HG02759 (cell line): ENCODE results near the gene SMIM38.
"Not testable (repeated sequence)": the region's sequence is repeated elsewhere in the genome, so short reads cannot be mapped to it uniquely, and the experiment has no call there.

Experiments
- ATAC-seq: cut with Tn5 transposase; IDR thresholded peaks from one replicate; pipeline ENCODE4 v1.9.1; 2021; ENCODE audit warnings: mild to moderate bottlenecking, moderate library complexity; ENCODE audit not compliant: unreplicated experiment

The SMIM38 gene

DNA sequence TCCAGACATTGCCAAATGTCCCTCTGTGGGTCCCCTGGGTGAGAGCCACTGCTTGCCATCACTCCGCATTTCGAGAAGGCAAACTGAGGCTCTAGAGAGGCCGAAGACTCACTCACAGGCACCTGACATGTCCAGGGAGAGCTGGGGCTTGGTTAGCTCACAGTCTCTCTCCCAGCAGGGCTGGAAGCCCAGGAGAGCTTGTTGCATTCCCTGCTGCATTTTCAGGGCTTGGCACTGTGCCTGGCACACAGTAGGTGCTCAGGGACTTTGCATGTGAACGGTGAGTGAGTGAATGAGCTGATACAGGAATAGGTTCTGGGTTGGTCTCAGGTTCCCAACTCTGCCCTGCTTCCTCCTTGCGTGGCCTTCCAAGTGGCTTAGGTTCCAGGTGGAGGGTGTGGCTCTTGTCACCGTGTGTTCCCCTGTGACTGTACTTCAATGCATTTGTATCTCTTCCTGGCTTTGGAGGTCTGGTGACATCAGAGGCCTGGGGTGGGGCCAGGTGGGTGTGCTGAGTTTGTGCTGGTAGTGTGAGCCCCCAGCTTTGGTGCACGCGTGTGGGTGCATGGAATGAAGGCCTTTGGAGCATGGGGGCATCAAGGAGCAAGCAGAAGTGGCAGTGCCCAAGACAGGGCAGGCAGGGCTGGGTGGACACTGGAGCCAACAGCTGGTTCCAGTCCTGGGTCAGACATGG, 18.4 kb upstream of the SMIM38 start:
- no peak for ATAC-seq

DNA sequence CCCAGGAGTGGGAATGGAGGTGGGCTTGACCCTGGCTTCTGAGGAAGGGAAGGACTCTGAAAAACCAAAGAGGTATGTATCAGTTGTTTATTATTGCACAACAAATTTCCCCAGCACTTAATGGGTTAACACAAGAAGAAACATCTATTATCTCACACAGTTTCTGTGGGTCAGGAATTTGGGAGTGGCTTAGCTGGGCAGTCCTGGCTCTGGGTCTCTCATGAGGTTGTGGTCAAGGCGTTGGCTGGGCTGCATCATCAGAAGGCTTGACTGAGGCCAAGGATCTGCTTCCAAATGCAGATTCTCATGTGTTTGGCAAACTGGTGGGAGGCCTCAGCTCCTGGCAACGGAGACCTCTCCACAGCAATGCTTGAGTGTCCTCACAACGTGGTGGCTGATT, 17.5 kb upstream of the SMIM38 start:
- no peak for ATAC-seq

DNA sequence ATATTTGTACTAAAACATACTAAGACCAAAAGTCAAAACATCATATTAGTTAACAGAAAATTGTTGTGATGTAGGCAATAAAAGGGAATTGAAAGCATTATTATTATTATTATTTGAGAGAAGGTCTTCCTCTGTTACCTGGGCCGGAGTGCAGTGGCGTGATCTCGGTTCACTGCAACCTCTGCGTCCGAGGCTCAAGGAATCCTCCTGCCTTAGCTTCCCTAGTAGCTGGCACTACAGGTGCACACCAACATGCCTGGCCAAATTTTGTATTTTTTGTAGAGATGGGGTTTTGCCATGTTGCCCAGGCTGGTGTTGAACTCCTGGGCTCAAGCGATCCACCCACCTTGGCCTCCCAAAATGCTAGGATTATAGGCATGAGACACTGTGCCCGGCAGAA, 15.6 kb upstream of the SMIM38 start:
- not testable (repeated sequence) for ATAC-seq

DNA sequence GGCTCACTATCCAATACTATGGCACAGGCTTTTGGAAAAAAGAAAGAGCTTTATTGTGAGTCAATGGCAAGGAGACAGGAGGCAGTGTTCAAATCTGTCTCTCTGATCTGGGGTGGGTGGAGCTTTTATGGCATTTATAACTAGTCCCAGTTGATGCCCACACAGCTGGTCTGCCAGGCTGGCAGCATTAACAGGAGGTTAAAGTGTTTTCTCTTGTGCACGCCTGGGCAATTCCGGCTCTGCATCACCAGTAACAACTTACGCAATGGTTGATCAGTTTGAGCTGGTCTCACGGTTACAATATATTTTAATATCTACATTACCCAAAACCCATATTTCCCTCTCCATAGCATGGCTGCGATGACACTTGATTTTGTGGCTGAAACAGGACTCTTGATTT, 15.1 kb upstream of the SMIM38 start:
- no peak for ATAC-seq

DNA sequence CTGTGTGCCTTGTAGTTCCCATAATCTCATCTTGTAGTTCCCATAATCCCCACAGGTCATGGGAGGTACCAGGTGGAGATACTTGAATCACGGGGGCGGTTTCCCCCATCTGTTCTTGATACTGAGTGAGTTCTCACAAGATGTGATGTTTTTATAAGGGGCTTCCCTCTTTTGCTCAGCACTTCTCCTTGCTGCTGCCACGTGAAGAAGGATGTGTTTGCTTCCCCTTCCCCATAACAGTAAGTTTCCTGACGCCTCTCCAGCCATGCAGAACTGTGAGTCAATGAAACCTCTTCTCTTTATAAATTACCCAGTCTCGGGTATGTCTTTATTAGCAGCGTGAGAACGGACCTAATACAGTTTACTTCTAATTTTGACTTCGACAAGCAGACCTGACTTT, 14.0 kb upstream of the SMIM38 start:
- no peak for ATAC-seq

DNA sequence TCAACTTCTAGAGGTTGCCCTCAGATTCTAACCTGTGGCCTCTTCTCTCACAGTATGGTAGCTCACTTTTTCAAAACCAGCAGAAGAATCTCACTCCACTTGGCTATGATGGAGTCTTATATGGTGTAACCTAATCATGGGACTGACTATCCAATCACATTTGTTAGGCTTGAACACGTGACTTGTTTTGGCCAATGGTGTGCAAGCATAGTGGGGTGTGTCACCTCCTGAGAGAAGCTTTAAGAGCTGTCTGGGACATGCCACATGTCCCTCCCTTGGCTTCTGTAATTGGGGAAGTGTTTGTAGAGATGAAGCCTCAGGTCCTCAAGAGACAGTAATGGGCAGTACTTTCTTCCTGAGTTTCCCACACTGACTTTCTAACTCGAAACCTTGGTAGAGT, 12.8 kb upstream of the SMIM38 start:
- ATAC-seq, result no peak

DNA sequence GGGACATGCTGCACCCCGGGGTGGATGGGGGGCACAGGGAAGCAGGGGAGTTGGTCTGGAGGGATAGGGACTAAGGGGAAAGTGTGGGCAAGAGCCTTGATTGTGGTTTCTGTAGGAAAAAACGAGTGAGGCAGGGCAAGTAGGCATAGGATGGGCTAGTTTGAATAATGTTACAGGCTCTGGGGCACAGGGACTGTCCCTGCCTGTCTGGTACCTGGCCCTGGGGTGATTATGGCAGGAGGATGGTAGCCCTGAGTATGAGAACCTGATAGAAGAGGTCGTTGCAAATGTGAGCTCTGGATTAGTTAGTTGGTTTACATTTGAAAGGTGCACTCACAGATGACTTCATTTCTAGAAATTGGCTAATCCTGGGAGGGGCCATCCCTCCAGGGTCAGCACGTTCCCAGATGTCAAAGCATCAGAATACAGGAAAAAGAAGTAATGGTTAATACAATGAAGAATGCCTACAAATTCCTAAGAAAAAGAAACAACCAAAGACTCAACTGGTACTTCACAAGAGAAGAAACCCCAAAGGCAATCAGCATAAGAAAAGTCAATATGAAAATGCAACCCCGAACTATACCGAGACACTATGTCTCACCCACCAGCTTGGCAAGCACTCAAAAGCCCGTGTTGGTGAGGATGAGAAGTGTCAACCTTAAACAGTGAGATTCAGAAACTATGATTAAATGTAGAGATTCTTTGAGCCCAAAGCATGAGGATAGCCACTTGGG, 11.3 kb upstream of the SMIM38 start:
- no peak for ATAC-seq

DNA sequence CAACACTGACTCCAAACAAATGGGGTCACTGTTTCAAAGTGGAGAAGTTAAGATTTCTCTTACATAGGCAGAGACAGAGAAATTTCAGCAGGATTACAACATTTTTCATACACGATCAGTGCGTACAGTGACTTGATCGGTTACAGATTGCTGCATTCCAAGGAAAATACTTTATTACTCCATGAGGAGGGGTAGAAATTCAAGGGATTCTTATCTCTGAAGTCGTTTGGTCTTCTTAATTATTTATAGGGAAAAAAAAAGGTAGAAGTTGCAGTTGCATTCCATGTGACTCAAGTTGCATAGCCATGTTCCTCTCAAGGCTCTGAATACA, 10.7 kb upstream of the SMIM38 start:
- ATAC-seq, result no peak

DNA sequence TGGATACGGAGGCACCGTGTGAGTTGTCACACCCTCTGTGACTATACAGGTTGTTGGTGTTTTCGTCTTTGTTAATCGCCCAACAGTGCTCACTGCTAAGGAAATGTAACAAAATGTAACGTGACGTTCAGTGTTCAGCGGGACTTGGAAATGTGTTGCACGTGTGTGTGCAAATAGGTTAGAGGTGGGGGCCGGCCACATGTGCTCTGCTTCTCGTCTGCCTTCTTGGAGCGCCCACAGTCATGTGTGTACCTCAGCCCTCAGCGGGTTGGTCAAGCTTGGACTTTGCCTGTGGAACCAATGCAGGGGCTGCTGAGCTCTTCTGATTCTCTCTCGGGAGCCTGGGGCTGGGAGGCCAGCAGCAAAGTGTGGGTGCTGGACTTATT, 7.4 kb upstream of the SMIM38 start:
- no peak for ATAC-seq

DNA sequence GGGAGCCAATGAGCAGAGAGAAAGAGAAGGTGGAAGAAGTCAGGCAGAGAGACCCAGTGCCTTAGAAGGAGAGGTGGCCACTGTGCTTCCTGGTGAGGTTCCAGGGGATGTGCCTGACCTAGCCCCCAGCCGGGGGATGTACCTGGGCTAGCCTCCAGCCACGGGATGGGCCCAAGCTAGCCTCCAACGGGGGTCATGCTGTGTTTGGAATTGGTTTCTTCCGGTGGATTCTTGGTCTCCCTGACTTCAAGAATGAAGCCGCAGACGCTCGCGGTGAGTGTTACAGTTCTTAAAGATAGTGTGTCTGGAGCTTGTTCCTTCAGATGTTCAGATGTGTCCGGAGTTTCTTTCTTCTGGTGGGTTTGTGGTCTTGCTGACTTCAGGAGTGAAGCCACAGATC, 6.9 kb upstream of the SMIM38 start:
- no peak for ATAC-seq

DNA sequence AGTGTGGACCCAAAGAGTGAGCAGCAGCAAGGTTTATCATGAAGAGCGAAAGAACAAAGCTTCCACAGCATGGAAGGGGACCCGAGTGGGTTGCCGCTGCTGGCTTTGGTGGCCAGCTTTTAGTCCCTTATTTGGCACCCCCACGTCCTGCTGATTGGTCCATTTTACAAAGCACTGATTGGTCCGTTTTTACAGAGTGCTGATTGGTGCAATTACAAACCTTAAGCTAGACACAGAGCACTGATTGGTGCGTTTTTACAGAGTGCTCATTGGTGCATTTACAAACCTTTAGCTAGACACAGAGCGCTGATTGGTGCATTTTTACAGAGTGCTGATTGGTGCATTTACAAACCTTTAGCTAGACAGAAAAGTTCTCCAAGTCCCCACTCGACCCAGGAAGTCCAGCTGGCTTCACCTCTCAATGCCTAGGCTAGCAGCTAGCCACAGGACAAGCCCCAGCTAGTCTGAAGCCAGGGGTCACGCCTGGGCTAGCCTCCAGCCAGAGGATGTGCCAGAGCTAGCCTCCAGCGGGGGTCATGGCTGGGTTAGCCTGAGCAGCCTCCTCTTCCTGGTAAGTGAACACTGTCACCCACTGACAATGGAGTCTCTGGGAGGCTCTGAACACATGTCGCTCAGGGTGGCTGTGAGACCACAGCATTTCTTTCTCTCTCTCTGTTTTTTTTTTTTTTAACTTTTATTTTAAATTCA, 6.2 kb upstream of the SMIM38 start:
- not testable (repeated sequence) for ATAC-seq

DNA sequence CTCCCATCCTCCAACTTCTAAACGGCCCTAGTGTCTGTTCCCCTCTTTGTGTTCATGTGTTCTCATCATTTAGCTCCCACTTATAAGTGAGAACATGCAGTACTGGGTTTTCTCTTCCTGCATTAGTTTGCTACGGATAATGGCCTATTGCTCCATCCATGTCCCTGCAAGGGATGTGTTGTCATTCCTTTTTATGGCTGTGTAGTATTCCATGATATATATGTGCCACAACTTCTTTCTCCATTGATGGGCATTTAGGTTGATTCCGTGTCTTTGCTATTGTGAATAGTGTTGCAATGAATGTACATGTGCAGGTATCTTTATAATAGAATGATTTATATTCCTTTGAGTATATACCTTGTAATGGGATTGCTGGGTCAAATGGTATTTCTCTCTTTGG, 5.6 kb upstream of the SMIM38 start:
- ATAC-seq, result no peak

DNA sequence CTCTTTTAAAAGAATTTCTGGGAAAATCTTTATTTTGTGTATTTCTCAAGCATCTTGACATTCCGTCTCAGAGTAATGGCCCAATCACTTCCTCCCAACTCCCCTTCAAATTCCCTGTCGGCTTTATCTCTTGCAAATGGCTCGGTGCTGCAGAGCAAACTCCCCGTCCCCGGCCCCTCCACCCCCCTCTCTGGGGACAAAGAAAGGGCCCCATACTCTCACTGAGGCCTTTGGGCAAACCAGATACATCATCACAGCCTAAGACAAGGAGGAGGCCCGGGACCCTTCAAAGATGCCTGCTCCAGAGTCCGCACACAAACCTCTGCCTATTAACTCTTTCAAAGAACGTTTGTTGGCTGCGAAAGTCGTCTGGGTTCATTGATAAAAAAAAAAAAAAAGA, 3.9 kb upstream of the SMIM38 start:
- ATAC-seq, result no peak

DNA sequence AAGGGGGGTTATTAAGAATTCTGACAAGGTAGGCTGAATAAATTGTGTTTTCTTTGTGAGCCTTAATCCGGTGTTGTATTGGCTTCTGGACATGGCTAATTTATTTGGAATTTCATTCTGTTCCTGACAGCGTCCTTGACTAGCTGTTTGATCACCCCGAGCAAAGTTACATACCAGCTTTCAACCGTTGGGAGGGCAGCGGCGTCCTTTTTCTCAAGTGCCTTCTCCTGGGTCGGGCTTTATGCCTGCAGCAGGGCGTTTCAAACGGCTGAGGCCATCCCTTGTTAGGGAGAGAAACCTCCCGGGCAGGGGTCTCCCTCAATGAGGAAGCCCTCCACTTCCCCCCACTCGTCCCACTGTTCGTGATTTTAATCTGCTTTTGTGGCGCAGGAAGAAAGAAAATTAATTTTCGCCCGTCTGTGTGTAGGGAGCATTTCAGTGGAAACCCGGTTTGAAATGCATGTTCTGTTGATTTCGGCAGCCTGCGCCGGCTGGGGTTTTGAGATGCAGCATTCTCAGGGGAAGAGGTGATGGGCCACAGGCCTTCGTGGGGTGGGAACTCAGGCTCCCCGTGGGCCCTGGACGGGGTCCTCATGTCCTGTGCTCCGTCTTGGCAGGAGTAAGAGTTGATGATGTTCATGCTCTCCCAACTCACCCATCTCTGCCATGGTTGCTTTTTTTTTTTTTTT, 2.9 kb upstream of the SMIM38 start:
- no peak for ATAC-seq

DNA sequence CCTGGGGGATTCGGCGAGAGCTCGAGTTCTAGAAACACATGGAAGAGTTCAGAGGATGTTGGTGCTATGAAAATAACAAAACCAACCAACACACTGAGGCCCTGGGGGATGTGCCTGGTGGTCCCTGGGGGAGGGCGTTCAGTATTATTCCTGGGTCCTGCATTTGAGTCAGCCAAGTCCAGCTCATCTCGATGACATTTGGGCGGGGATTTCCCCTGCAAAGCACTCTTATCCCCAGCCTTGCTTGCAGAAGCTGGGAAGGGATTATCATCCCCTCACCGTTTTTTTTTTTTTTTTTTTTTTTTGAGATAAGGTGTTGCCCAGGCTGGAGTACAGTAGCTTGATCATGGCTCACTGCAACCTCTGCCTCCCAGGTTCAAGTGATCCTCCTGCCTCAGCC, 2.1 kb upstream of the SMIM38 start:
- no peak for ATAC-seq

DNA sequence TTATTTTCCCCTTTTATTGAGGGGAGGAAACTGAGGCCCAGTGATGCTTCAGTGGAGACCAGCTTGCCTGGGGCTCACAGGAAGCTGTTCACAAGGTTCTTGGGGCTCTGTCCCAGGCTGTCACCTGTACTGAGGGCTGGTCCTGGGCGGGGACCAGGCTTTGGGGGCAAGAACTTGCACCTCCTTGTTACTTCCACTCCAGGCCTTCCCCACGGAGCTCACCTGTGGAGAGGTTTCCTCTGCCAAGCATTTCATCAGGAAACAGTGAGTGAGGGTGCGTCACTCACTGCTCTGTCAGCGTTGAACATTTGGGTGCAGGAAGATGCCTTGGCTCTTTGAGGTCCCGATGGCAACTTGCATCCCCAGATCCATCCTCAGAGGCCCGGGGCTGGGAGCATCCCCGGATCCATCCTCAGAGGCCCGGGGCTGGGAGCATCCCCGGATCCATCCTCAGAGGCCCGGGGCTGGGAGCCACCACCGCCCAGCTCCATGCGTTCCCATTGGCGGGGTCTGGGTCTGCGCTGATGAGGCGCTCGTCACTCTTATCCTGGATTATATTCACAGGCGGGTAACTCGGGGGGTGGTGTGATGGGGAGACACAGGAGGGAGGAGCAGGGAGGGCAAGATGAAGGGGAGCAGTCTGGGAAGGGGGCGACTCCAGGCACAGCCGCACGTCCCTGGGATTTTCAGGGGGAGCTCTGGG, 1.4 kb upstream of the SMIM38 start:
- ATAC-seq, result no peak

DNA sequence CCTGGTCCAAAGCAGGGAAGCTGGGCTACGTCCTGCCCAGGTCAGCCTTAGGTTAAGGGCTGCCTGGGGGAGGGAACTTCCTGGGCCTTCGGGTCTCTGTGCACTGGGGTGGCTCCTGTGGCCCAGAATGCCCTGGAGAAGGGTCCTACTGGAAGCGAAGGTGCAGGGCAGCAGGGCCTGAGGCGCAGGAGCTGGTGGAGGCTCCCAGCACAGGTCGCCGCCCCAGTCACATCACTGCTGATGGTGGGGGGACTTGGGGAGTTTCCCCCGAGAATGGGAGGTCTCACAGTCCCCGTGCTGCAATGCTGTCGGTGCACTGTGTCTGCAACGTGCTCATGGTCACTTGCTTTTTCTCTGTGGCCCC, 815 bp upstream of the SMIM38 start:
- ATAC-seq, result no peak

DNA sequence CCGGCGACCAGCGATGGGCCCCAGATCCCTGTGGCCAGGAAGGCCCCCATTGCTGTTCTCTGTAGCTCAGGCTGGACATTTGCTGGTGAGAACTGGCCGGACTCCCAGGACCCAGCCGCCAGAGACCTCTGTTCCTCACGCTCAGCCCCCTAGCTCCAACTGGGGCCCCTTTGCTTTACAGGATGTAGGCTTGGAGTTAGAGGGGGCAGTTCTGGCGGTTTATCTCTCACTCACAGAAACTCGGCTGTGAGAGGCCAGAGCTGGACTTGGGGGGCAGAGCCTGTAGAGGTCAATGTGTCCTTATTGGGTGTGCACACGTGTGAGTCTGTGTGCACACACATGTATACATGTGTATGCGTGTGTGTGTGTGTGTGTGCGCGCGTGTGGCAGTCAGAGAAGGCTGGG, 502 bp downstream of the SMIM38 start:
- no peak for ATAC-seq

DNA sequence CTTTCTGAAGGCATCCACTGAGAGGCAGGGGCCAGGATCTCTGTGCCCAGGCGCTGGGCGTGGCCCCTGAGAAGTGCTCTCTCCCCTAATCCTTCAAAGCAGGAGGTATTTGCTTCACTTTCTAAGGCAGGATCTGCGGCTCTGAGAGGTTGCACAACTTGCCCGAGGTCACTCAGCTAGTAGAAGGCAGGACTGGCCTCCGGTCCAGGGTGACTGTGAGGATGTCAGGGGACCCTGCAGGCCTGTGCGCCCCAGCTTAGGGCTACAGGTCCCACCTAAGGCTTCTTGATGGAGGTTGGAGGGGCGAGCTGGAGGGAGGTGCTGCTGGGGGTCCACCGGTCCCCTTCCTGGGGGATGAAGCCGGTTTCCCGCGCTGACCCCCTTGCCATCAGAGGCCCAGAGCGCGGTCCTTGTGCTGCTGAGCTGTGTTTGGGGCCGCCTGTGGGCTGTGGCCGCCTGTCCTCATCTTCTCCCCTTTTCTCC, 979 bp downstream of the SMIM38 start:
- ATAC-seq, result no peak

DNA sequence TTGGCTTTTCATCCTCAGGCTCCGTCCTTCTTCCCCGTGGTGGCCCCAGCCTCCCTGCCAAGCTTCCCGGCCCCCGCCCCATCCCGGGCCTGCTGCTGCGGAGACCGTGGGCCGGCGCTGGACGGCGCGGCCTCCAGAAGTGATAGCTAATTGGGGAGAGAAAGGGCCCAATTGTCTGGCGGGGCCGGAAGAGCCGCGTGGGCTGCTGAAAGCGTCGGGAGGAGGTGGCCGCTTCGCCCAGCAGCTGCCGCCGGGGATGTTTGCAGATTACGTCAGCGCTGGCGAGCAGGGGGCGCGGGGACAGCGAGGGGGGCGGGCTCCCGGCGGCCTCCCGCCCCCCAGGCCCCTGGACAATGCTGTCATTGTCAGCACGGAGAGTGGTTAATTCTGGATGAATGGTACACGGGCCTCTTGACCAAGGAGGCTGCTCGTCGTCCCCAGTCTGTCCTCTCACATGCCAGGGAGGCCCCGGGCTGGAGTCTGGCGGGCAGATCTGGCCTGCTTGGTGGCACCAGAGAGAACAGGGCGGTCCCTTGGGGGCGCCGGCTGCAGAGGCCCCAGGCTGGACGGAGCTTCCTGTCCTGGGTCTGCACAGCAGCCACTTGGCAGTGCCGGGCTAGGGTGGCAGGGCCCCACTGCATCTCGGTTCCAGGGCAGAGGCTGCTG, 1.6 kb downstream of the SMIM38 start:
- no peak for ATAC-seq

DNA sequence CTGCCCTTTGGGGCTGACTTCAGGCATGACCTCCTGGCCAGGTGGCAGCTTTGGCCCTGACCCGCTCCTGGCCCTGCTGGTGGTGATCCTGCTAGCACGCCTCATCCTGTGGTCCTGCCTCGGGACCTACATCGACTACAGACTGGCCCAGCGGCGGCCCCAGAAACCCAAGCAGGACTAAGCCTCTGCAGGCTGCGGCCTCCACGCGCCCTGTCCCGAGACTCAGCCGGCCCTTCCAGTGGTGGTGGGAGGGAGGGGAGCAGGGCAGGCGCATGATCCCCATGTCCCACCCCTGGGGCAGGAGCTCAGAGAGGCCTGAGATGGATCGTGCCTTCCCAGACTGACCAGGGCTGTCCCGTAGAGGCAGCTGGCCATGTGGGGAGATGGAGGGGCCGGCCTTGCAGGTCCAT, 2.1 kb downstream of the SMIM38 start:
- no peak for ATAC-seq
